ENCODE results near the gene STAG2. TPM values are rescaled to one million over a fixed set of nuclear protein-coding genes. Genes with fewer than 3 reads are reported as not detected.

Gene STAG2
- polyA plus RNA-seq, 1 donor (not counting 4 experiments of a cell fraction or from before 2014, with no cell fraction given) = 42.9 TPM

DNA sequence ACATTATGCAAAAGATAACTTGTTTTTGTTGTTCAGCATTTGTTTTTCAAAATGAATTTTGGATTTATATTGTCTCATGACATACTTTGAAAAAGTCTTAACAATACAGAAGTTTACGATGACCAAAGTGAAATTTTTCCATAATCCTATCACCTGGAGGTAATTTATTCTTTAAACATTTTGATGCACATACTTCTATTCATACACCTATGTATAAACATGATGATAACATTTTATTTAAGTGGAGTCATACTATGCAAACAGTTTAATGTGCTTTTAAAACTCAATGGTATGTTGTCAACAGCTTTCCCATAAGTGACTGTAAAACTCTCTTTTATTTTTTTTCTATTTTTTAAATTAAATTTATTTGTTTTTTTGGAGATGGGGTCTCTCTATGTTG is 65.0 kb downstream of the STAG2 start:
- no peak overlapping the region for H3K9ac ChIP-seq (ENCODE audit: control insufficient read depth, extremely low read depth, insufficient read depth, low read length)
- no peak overlapping the region for H3K27ac ChIP-seq (ENCODE audit: control insufficient read depth, insufficient read depth, low read length)
- H2AFZ ChIP-seq (ENCODE audit: control insufficient read depth, low read length) = no peak overlapping the region
- peaks cover under 1% of the 10 kb centered on the region for H3K79me2 ChIP-seq (ENCODE audit: control insufficient read depth, insufficient read depth, low read length)
- dilution Hi-C loops (cut with MboI; ENCODE audit: extremely low pct_ligation_motif_present, low sequenced_read_pairs) = no loop called here
- no peak for DNase-seq (ENCODE audit: low read depth, low spot score)
- H3K27me3 ChIP-seq (ENCODE audit: control insufficient read depth, extremely low read depth, insufficient read depth, low read length) = no peaks in the 10 kb centered on the region
- no peaks in the 10 kb centered on the region for H4K20me1 ChIP-seq (ENCODE audit: control insufficient read depth, extremely low read depth, insufficient read depth, low read length)
- no peaks in the 10 kb centered on the region for H3K36me3 ChIP-seq (ENCODE audit: control insufficient read depth in 2 of 2, extremely low read depth in 1 of 2, insufficient read depth in 2 of 2, low read length in 2 of 2)
- FAIRE-seq = no peak
- H3K9me1 ChIP-seq (ENCODE audit: control insufficient read depth, extremely low read depth, insufficient read depth, low read length) = no peaks in the 10 kb centered on the region
- peaks cover 17% of the 10 kb centered on the region for H3K4me1 ChIP-seq (ENCODE audit: control insufficient read depth, extremely low read depth, insufficient read depth, low read length)
- TF ChIP-seq EZH2 (IDR thresholded peaks at IDR 0.05; ENCODE audit: low read length) (no peak), CTCF (optimal IDR thresholded peaks at IDR 0.05 in 1 of 3, IDR thresholded peaks at IDR 0.05 in 1 of 3, conservative IDR thresholded peaks at IDR 0.05 in 1 of 3; ENCODE audit: extremely low read depth in 1 of 3, insufficient read depth in 2 of 3, low read length in 3 of 3) (no peak)
- H3K9me3 ChIP-seq (ENCODE audit: control insufficient read depth, low read depth, low read length) = no peaks in the 10 kb centered on the region
- H3K4me2 ChIP-seq (ENCODE audit: control insufficient read depth, extremely low read depth, insufficient read depth, low read depth, low read length) = no peak overlapping the region
- H3K4me3 ChIP-seq (ENCODE audit: control insufficient read depth in 2 of 3, extremely low read depth in 1 of 3, insufficient read depth in 2 of 3, low read depth in 1 of 3, low read length in 3 of 3) = no peak overlapping the region

DNA sequence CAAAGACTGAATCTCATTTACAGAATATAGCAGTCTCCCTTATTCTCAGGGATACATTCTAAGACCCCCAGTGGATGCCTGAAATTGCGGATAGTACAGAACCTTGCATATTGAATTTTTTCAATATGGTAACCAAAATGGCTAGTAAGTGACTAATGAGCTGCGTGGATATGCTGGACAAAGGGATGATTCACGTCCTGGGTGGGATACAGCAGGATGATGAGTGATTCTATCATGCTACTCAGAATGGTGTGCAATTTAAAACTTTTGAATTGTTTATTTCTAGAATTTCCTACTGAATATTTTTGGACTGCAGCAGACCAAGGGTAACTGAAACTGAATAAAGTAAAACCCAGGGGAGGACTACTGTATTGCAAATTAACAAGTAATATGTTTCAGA is 66.7 kb downstream of the STAG2 start:
- H3K27me3 ChIP-seq (ENCODE audit: control insufficient read depth, extremely low read depth, insufficient read depth, low read length) = no peaks in the 10 kb centered on the region
- H3K4me3 ChIP-seq (ENCODE audit: control insufficient read depth in 2 of 3, extremely low read depth in 1 of 3, insufficient read depth in 2 of 3, low read depth in 1 of 3, low read length in 3 of 3) = no peak overlapping the region
- H3K9me1 ChIP-seq (ENCODE audit: control insufficient read depth, extremely low read depth, insufficient read depth, low read length) = no peaks in the 10 kb centered on the region
- FAIRE-seq (no peak), DNase-seq (ENCODE audit: low read depth, low spot score) (no peak)
- no peak for TF ChIP-seq CTCF (optimal IDR thresholded peaks at IDR 0.05 in 1 of 3, IDR thresholded peaks at IDR 0.05 in 1 of 3, conservative IDR thresholded peaks at IDR 0.05 in 1 of 3; ENCODE audit: extremely low read depth in 1 of 3, insufficient read depth in 2 of 3, low read length in 3 of 3)
- H3K9me3 ChIP-seq (ENCODE audit: control insufficient read depth, low read depth, low read length) = no peaks in the 10 kb centered on the region
- H3K79me2 ChIP-seq (ENCODE audit: control insufficient read depth, insufficient read depth, low read length) = no peaks in the 10 kb centered on the region
- H3K36me3 ChIP-seq (ENCODE audit: control insufficient read depth in 2 of 2, extremely low read depth in 1 of 2, insufficient read depth in 2 of 2, low read length in 2 of 2) = no peaks in the 10 kb centered on the region
- H3K9ac ChIP-seq (ENCODE audit: control insufficient read depth, extremely low read depth, insufficient read depth, low read length) = no peak overlapping the region
- no peak overlapping the region for H3K4me2 ChIP-seq (ENCODE audit: control insufficient read depth, extremely low read depth, insufficient read depth, low read depth, low read length)
- peaks cover 17% of the 10 kb centered on the region for H3K4me1 ChIP-seq (ENCODE audit: control insufficient read depth, extremely low read depth, insufficient read depth, low read length)
- H3K27ac ChIP-seq (ENCODE audit: control insufficient read depth, insufficient read depth, low read length) = no peak overlapping the region
- H4K20me1 ChIP-seq (ENCODE audit: control insufficient read depth, extremely low read depth, insufficient read depth, low read length) = no peaks in the 10 kb centered on the region
- no peak overlapping the region for H2AFZ ChIP-seq (ENCODE audit: control insufficient read depth, low read length)
- dilution Hi-C loops (cut with MboI; ENCODE audit: extremely low pct_ligation_motif_present, low sequenced_read_pairs) = no loop called here

Measured in keratinocyte (primary cell).